HUES64 (cell line): ENCODE data around the gene CTNNA2.

ENCODE experiments used
- H3K27ac ChIP-seq: 2 replicates; pipeline ENCODE4 v1.7.0; 2013; ENCODE audit warnings: low read depth, low read length, inconsistent platforms
- H3K27me3 ChIP-seq: 2 replicates; pipeline ENCODE4 v1.6.1; 2013; ENCODE audit warnings: mild to moderate bottlenecking, low read length; ENCODE audit not compliant: insufficient read depth
- H3K36me3 ChIP-seq: 2 replicates; pipeline ENCODE4 v1.6.1; 2013; ENCODE audit warnings: mild to moderate bottlenecking, low read length; ENCODE audit not compliant: insufficient read depth
- H3K4me1 ChIP-seq: 2 replicates; pipeline ENCODE4 v1.6.1; 2013; ENCODE audit warnings: mild to moderate bottlenecking, low read length, moderate library complexity; ENCODE audit not compliant: insufficient read depth
- H3K4me3 ChIP-seq: 2 replicates; pipeline ENCODE4 v1.5.1; 2013; ENCODE audit warnings: mild to moderate bottlenecking, low read length, moderate library complexity
- H3K9ac ChIP-seq: 2 replicates; pipeline ENCODE4 v1.6.1; 2013; ENCODE audit warnings: mild to moderate bottlenecking, low read depth, low read length
- H3K9me3 ChIP-seq: 2 replicates; pipeline ENCODE4 v1.6.1; 2013; ENCODE audit warnings: low read depth, low read length; ENCODE audit not compliant: insufficient read depth
- WGBS: fragments of 150-250, 120-280 bp; methylation state at CpG from one replicate; pipeline ENCODE4 v1.1.7; 2013; ENCODE audit warnings: missing lambda C conversion rate; 5-methylcytosine and 5-hydroxymethylcytosine counted together

The CTNNA2 gene

GRCh38 chr2:80560326-80560725, 1047.5 kb downstream of the CTNNA2 start:
- Histone ChIP-seq H3K4me1 (no peaks in the 10 kb centered on the region), H3K27ac (no peak overlapping the region), H3K36me3 (no peaks in the 10 kb centered on the region), H3K27me3 (no peaks in the 10 kb centered on the region), H3K9ac (no peak overlapping the region), H3K4me3 (no peak overlapping the region), H3K9me3 (no peaks in the 10 kb centered on the region)
- WGBS = 65% methylated on average over 4 of the region's 4 CpGs

GRCh38 chr2:80568011-80568410, 1055.2 kb downstream of the CTNNA2 start:
- H3K36me3 ChIP-seq = no peaks in the 10 kb centered on the region
- 95% methylated on average over 2 of the region's 3 CpGs for WGBS
- no peak overlapping the region for H3K27ac ChIP-seq
- no peaks in the 10 kb centered on the region for H3K4me1 ChIP-seq
- H3K9ac ChIP-seq = no peak overlapping the region
- H3K9me3 ChIP-seq = no peaks in the 10 kb centered on the region
- no peak overlapping the region for H3K4me3 ChIP-seq
- H3K27me3 ChIP-seq = no peaks in the 10 kb centered on the region

- WGBS = 94% methylated on average over 6 of the region's 6 CpGs
- no peaks in the 10 kb centered on the region for H3K9me3 ChIP-seq
- no peaks in the 10 kb centered on the region for H3K4me1 ChIP-seq
- no peak overlapping the region for H3K9ac ChIP-seq
- no peak overlapping the region for H3K27ac ChIP-seq
- no peak overlapping the region for H3K4me3 ChIP-seq
- no peaks in the 10 kb centered on the region for H3K27me3 ChIP-seq
- no peaks in the 10 kb centered on the region for H3K36me3 ChIP-seq
These were observed 1060.3 kb downstream of the CTNNA2 start for GRCh38 chr2:80573167-80573566.

GRCh38 chr2:80573950-80574349, 1061.1 kb downstream of the CTNNA2 start:
- H3K36me3 ChIP-seq = no peaks in the 10 kb centered on the region
- H3K4me1 ChIP-seq = no peaks in the 10 kb centered on the region
- H3K27me3 ChIP-seq = no peaks in the 10 kb centered on the region
- H3K27ac ChIP-seq = no peak overlapping the region
- no peaks in the 10 kb centered on the region for H3K9me3 ChIP-seq
- WGBS = 92% methylated on average over 10 of the region's 10 CpGs
- no peak overlapping the region for H3K4me3 ChIP-seq
- no peak overlapping the region for H3K9ac ChIP-seq

GRCh38 chr2:80579756-80580155, 1066.9 kb downstream of the CTNNA2 start:
- H3K4me1 ChIP-seq = peaks cover 3% of the 10 kb centered on the region; the same call in 1 of the 2 replicates
- H3K4me3 ChIP-seq = no peak overlapping the region
- WGBS = 88% methylated on average over 5 of the region's 5 CpGs
- H3K27me3 ChIP-seq = no peaks in the 10 kb centered on the region
- no peaks in the 10 kb centered on the region for H3K36me3 ChIP-seq
- H3K27ac ChIP-seq = no peak overlapping the region
- no peaks in the 10 kb centered on the region for H3K9me3 ChIP-seq
- H3K9ac ChIP-seq = no peak overlapping the region

GRCh38 chr2:80591233-80591632, 1078.4 kb downstream of the CTNNA2 start:
- Histone ChIP-seq H3K4me3 (no peak overlapping the region), H3K36me3 (no peaks in the 10 kb centered on the region), H3K4me1 (no peaks in the 10 kb centered on the region), H3K27ac (no peak overlapping the region), H3K27me3 (no peaks in the 10 kb centered on the region), H3K9me3 (no peaks in the 10 kb centered on the region; the same call in 1 of the 2 replicates), H3K9ac (no peak overlapping the region)
- 88% methylated on average over 2 of the region's 2 CpGs for WGBS

GRCh38 chr2:80592106-80592505, 1079.3 kb downstream of the CTNNA2 start:
- Histone ChIP-seq H3K27ac (no peak overlapping the region), H3K9ac (no peak overlapping the region), H3K9me3 (no peaks in the 10 kb centered on the region; the same call in 1 of the 2 replicates), H3K27me3 (no peaks in the 10 kb centered on the region), H3K4me1 (no peaks in the 10 kb centered on the region), H3K36me3 (no peaks in the 10 kb centered on the region), H3K4me3 (no peak overlapping the region)
- 92% methylated on average over 2 of the region's 2 CpGs for WGBS

GRCh38 chr2:80610108-80610507, 1097.3 kb downstream of the CTNNA2 start:
- no peaks in the 10 kb centered on the region for H3K36me3 ChIP-seq
- no peaks in the 10 kb centered on the region for H3K4me1 ChIP-seq
- no peak overlapping the region for H3K4me3 ChIP-seq
- H3K9me3 ChIP-seq = no peaks in the 10 kb centered on the region
- H3K9ac ChIP-seq = no peak overlapping the region
- H3K27ac ChIP-seq = no peak overlapping the region
- H3K27me3 ChIP-seq = no peaks in the 10 kb centered on the region

- no peaks in the 10 kb centered on the region for H3K36me3 ChIP-seq
- 92% methylated on average over 3 of the region's 3 CpGs for WGBS
- H3K9ac ChIP-seq = no peak overlapping the region
- H3K4me3 ChIP-seq = no peak overlapping the region
- no peaks in the 10 kb centered on the region for H3K9me3 ChIP-seq
- no peaks in the 10 kb centered on the region for H3K27me3 ChIP-seq
- H3K27ac ChIP-seq = no peak overlapping the region
- H3K4me1 ChIP-seq = no peaks in the 10 kb centered on the region
These were observed 1108.8 kb downstream of the CTNNA2 start for GRCh38 chr2:80621656-80622055.

GRCh38 chr2:80624062-80624461, 1111.2 kb downstream of the CTNNA2 start:
- Histone ChIP-seq H3K4me3 (no peak overlapping the region), H3K9me3 (no peaks in the 10 kb centered on the region), H3K9ac (no peak overlapping the region), H3K27me3 (no peaks in the 10 kb centered on the region), H3K4me1 (no peaks in the 10 kb centered on the region), H3K36me3 (no peaks in the 10 kb centered on the region), H3K27ac (no peak overlapping the region)
- 78% methylated on average over 2 of the region's 3 CpGs for WGBS

GRCh38 chr2:80634590-80634989, 1121.7 kb downstream of the CTNNA2 start:
- no peak overlapping the region for H3K9ac ChIP-seq
- no peaks in the 10 kb centered on the region for H3K36me3 ChIP-seq
- H3K9me3 ChIP-seq = no peaks in the 10 kb centered on the region
- no peaks in the 10 kb centered on the region for H3K4me1 ChIP-seq
- 91% methylated on average over 4 of the region's 4 CpGs for WGBS
- no peak overlapping the region for H3K4me3 ChIP-seq
- no peaks in the 10 kb centered on the region for H3K27me3 ChIP-seq
- H3K27ac ChIP-seq = no peak overlapping the region

- Histone ChIP-seq H3K27me3 (no peaks in the 10 kb centered on the region), H3K4me1 (no peaks in the 10 kb centered on the region), H3K36me3 (no peaks in the 10 kb centered on the region), H3K4me3 (no peak overlapping the region), H3K27ac (no peak overlapping the region), H3K9me3 (no peaks in the 10 kb centered on the region), H3K9ac (no peak overlapping the region)
- 100% methylated on average over 1 of the region's 1 CpG for WGBS
These were observed 1125.9 kb downstream of the CTNNA2 start for GRCh38 chr2:80638783-80639182.
